ENCODE measurements around the gene UGT2B28.
"Not testable (repeated sequence)": the region's sequence is repeated elsewhere in the genome, so short reads cannot be mapped to it uniquely, and the experiment has no call there.

The UGT2B28 gene

GRCh38 chr4:69280081-69280480 lies at the start of gene UGT2B28:
Gene UGT2B28 (plus strand): TSS chr4:69280475. CDS start chr4:69280501, 26 bp downstream.
- not testable (repeated sequence) for DNase-seq (ENCODE audit: low read depth)

GRCh38 chr4:69239092-69239491 lies 41.2 kb upstream of the UGT2B28 start:
- DNase-seq (ENCODE audit: low read depth): no peak

- no peak for DNase-seq (ENCODE audit: low read depth)
These were observed 40.6 kb upstream of the UGT2B28 start for GRCh38 chr4:69239557-69240168.

- not testable (repeated sequence) for DNase-seq (ENCODE audit: low read depth)
These were observed 39.5 kb upstream of the UGT2B28 start for GRCh38 chr4:69240787-69241186.

- not testable (repeated sequence) for DNase-seq (ENCODE audit: low read depth)
These were observed 38.5 kb upstream of the UGT2B28 start for GRCh38 chr4:69241746-69242145.

GRCh38 chr4:69242562-69243240 lies 37.6 kb upstream of the UGT2B28 start:
- not testable (repeated sequence) for DNase-seq (ENCODE audit: low read depth)

- DNase-seq (ENCODE audit: low read depth): not testable (repeated sequence)
These were observed 29.4 kb upstream of the UGT2B28 start for GRCh38 chr4:69250884-69251283.

GRCh38 chr4:69253147-69253772 lies 27.0 kb upstream of the UGT2B28 start:
- not testable (repeated sequence) for DNase-seq (ENCODE audit: low read depth)

GRCh38 chr4:69268612-69269011 lies 11.7 kb upstream of the UGT2B28 start:
- DNase-seq (ENCODE audit: low read depth): not testable (repeated sequence)

GRCh38 chr4:69296356-69296755 lies 16.1 kb downstream of the UGT2B28 start:
- not testable (repeated sequence) for DNase-seq (ENCODE audit: low read depth)

- not testable (repeated sequence) for DNase-seq (ENCODE audit: low read depth)
These were observed 28.3 kb downstream of the UGT2B28 start for GRCh38 chr4:69308426-69309033.

- DNase-seq (ENCODE audit: low read depth): not testable (repeated sequence)
These were observed 29.3 kb downstream of the UGT2B28 start for GRCh38 chr4:69309549-69310076.

GRCh38 chr4:69310262-69310661 lies 30.0 kb downstream of the UGT2B28 start:
- not testable (repeated sequence) for DNase-seq (ENCODE audit: low read depth)

GRCh38 chr4:69317669-69318298 lies 37.5 kb downstream of the UGT2B28 start:
- DNase-seq (ENCODE audit: low read depth): not testable (repeated sequence)

GRCh38 chr4:69321153-69321729 lies 41.0 kb downstream of the UGT2B28 start:
- DNase-seq (ENCODE audit: low read depth): no peak

- DNase-seq (ENCODE audit: low read depth): no peak
These were observed 41.8 kb downstream of the UGT2B28 start for GRCh38 chr4:69322055-69322454.

- DNase-seq (ENCODE audit: low read depth): no peak
These were observed 43.0 kb downstream of the UGT2B28 start for GRCh38 chr4:69323284-69323683.

- no peak for DNase-seq (ENCODE audit: low read depth)
These were observed 50.2 kb downstream of the UGT2B28 start for GRCh38 chr4:69330345-69331047.

GRCh38 chr4:69331304-69331703 lies 51.0 kb downstream of the UGT2B28 start:
- not testable (repeated sequence) for DNase-seq (ENCODE audit: low read depth)

GRCh38 chr4:69335485-69335884 lies 55.2 kb downstream of the UGT2B28 start:
- not testable (repeated sequence) for DNase-seq (ENCODE audit: low read depth)

- not testable (repeated sequence) for DNase-seq (ENCODE audit: low read depth)
These were observed 62.8 kb downstream of the UGT2B28 start for GRCh38 chr4:69343114-69343513.
